ENCODE results near the gene UMODL1.

The UMODL1 gene

GRCh38 chr21:42040411-42041180, 30.5 kb upstream of the UMODL1 start:
- no peak for DNase-seq (ENCODE audit: low spot score)

GRCh38 chr21:42041246-42041645, 29.9 kb upstream of the UMODL1 start:
- DNase-seq (ENCODE audit: low spot score) = no peak

DNA sequence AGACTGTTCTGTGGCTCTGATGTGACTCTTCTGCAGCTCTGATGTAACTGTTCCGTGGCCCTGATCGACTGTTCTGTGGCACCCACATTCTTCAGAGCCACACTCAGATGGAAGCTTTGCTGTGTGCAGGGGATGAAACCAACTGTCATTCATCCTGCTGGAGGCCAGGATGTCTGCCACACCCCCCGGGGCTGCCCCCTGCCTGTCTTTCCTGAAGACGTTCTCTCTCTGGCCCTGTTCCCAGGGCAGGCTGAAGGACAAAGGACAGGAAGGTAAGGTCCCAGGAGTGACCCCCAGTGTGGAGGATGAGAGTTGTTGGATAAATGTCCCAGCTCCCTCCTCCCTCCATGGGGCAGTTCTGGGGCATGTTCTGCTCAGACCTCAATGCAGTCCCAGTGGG, 29.4 kb upstream of the UMODL1 start:
- DNase-seq (ENCODE audit: low spot score) = no peak

- no peak for DNase-seq (ENCODE audit: low spot score)
These were observed 28.5 kb upstream of the UMODL1 start for GRCh38 chr21:42042651-42043050.

DNA sequence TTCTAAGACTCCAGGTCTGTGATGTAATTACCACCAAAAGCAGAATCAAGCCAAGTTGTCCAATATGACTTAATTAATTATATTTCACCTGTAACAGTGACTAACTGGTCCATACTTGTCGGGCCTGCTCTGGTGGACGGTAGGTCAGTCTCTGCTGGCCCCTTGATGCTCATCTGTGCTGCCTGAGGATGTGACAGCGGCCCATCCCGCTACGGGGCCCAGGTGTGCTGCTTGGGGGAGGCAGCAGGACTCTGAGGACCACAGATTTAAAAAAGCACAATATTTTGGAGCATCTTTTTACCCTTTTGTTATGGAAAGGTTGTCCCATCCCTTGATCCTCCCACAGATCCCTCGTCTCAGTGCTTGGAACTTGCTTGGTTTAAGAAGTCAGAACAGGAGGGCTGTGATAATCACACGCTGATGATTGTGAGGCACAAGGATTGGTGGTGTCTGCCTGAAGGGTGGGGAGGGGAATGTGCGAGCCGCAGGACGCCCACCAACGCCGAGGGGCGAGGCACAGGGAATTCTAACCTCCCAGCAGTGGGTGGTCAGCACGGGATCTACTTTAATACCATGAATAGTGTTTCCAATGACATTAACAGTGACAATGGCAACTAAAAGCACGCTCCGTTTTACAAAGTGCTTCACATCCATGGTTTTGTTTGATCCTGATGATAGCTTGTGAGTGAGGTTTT, 27.8 kb upstream of the UMODL1 start:
- DNase-seq (ENCODE audit: low spot score) = no peak

GRCh38 chr21:42043961-42044360, 27.2 kb upstream of the UMODL1 start:
- DNase-seq (ENCODE audit: low spot score) = no peak

DNA sequence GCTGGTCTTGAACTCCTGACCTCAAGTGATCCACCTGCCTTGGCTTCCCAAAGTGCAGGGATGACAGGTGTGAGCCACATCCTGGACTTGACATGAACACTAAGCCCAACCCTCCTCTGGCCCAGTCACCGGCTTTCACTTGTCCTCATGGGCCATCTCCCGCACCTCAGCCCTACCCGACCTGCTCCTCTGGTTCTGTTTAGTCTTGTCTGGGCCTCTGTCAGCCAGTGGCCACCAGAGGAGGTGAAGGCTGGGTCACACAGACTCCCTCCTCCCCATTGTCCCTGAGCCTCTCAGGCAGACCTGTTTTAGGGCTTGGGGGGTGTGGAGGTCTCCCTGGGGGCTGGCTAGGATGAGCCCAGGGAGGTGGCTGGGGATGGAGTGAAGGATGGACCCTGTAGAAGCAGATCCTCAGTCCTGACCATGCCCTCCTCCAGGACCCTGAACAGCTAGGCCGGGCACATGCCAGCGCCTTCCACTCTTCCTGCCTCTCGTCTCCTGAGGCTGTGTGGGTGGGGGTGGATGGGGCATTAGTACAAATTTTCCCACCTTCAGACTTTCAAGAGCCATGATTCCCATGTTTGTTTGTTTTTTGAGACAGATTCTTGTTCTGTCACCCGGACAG, 26.1 kb upstream of the UMODL1 start:
- DNase-seq (ENCODE audit: low spot score) = no peak

DNA sequence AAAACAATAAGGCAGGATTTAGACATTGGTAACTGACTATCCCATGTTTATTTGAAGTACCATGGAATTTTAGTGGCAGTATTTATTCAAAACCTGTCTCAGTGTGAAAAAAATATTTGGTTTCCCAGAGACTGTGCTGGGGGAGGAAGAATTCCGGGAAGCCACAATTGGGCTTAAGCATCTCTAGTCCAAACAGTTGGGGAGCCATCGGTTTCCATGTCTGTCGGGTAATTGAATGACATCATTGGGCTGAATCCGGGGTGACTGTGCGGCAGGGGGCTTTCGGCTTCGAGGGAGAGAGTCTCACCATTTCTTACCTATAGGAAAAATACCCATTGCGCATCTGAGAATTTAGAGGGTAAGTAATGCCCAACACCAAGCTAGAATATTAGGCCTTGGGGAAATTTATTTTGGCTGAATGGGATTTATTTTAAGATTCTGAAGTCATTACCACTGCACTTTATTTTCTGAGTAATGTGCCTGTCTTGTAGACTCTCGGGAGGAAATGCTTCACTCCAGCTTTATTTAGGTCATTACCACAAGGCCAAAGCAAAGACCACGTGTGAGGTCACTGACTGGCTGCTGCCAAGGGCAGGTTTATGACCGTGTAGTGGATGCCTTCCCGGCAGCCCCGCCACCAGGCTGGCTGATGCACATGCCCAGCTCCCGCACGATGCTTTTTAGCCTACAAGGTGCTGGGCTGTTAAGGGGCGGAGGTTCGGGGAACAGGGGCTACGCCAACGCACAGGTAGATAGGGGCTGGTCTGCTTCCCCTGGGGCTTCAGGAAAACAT, 23.1 kb upstream of the UMODL1 start:
- DNase-seq (ENCODE audit: low spot score) = no peak

DNA sequence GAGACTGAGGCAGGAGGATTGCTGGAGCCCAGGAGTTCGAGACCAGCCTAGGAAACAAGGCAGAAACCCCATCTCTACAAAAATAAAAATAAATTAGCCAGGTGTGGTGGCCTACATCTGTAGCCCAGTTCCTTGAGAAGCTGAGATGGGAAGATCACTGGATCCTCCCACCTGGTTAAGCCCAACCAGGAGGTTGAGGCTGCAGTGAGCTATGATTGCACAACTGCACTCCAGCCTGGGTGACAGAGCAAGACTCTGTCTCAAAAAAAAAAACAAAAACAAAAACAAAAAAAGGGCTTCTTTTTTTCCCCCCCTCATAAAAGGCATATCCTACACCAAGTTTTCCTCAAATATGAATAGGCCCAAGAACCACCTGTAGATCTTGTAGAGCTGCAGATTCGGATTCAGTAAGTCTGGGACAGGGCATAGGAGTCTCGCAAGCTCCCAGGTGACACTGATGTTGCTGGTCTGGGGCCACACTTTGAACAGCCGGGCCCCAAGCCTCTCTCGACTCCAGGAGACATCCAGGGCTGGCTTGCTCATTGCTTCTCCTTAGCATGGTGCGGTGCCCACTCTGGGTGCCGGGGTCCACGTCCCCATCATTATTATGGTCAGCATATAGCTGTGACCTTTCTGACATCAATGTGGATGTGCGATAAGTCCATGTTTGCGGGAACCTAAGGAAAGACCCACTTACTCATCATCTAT, 22.1 kb upstream of the UMODL1 start:
- no peak for DNase-seq (ENCODE audit: low spot score)

- no peak for DNase-seq (ENCODE audit: low spot score)
These were observed 21.3 kb upstream of the UMODL1 start for GRCh38 chr21:42049578-42050430.

DNA sequence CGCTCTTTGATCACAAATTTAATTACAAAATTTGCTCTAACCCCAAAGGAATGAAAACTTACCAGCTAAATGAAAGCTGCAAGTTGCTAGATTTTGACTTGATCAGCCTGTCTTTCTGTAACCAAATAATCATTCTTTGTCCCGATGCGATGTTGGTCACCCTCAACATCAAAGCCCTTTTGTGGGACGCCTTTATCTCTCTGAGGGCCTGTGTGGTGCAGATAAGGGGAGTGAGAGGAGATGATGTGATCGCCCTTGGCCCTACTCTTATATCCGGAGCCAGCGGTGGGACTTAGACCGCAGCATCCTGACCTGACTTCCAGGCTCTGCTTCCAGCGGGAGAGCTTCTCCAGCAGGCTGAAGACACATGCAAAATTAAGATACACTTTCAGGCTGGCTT, 19.3 kb upstream of the UMODL1 start:
- DNase-seq (ENCODE audit: low spot score) = no peak

GRCh38 chr21:42055425-42055824, 15.7 kb upstream of the UMODL1 start:
- no peak for DNase-seq (ENCODE audit: low spot score)

- no peak for DNase-seq (ENCODE audit: low spot score)
These were observed 14.6 kb upstream of the UMODL1 start for GRCh38 chr21:42056468-42056867.

GRCh38 chr21:42056996-42057689, 14.0 kb upstream of the UMODL1 start:
- no peak for DNase-seq (ENCODE audit: low spot score)

DNA sequence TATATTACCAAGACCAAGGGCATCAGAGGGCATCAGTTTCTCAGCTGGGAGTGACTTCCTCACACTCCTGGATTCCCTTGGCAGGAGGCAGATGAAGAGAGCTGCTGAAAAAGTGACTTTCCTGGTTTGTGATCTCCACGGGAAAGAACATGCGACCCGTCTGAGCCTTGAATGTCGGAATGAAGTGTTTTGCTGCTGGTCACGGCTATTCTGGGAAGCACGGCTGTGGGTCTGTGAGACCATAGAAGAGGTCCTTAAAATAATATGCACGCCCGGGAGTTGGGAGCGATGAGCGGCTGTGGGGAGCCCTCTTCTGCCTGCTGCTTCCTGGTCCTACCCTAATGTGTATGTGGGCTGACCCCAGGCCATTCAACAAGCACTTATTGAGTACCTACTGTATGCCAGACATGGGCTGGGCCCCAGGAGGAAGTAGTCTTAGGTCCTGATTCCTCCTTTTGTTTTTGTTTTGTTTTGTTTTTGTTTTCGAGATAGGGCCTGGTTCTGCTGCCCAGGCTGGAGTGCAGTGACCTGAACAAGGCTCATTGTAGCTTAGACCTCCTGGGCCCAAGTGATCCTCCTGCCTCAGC, 13.2 kb upstream of the UMODL1 start:
- no peak for DNase-seq (ENCODE audit: low spot score)

DNA sequence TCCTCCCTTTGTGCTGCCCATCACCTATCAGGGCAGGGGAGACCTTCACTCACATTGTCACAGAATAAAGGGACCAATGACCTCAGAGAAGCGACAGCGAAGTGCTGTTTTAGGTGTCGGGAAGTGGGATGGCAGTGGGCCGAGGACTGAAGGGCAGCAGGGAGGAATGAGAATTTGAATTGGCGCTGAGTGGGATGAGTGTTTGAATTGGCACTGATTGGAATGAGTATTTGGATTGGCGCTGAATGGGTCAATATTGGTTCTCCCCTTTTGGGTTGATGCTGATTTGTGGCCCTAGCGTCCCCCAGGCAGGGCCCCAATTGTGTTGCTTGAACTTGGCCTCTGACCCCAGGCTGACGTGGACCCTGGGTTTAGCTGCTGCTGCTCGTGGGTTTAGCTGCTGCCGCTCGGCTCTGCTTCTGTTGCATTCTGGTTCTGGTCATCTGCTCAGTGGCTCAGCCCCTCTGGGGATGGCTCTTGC, 12.4 kb upstream of the UMODL1 start:
- DNase-seq (ENCODE audit: low spot score) = no peak

GRCh38 chr21:42059141-42059540, 12.0 kb upstream of the UMODL1 start:
- DNase-seq (ENCODE audit: low spot score) = no peak

DNA sequence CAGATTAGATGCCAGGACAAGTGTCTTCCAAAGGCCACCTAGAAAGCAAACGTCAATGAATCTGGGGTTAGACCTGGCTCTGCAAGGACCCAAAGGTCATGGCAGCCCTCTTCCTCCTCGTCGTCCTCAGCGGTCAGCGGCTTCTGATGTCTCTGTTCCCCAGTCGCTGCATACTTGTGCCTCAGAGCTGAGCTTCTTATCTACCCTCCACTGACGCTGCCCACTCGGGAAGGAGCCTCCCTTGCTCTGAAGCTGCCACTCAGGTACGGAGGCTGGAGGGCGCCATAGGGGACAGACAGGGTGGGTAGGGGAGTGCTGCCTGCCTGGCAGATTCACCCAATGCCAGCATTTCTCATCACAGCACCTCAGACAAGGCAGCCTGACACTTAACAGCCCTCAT, 11.4 kb upstream of the UMODL1 start:
- DNase-seq (ENCODE audit: low spot score) = no peak

DNA sequence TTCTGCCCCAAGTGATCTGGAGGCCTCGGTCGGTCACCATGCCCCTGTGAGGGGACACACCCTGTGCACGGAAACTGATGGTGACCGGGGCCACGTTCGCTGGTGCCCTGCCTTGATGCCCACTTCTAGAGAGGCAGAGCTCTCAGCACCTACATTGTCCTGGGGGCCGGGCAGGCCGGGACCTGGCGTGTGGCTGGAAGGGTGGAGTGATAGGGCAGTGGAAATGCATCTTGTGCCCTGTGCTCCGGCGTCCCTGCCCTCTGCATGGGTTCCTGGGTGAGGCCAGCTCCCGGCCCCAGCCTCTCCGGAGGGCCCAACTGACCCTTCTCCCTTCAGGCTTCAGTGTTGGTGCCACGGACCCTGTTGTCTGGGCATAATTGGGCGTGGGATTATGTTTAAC, 11.0 kb upstream of the UMODL1 start:
- DNase-seq (ENCODE audit: low spot score) = no peak

Data from NAMALWA (cell line).